Measurements from ENCODE around the gene PPFIBP2. TPM values are rescaled to one million over a fixed set of nuclear protein-coding genes. Genes with fewer than 3 reads are reported as not detected.

The PPFIBP2 gene
- total RNA-seq, 1 donor from 2014 or later: 74.1 TPM

GRCh38 chr11:7480113-7480512 is 33.7 kb upstream of the PPFIBP2 start:
- Mint-ChIP-seq H3K9me3 (ENCODE audit: unreplicated experiment) (no peaks in the 10 kb centered on the region), H3K4me3 (ENCODE audit: unreplicated experiment) (no peak overlapping the region), H3K36me3 (ENCODE audit: unreplicated experiment) (no peaks in the 10 kb centered on the region), H3K4me1 (ENCODE audit: unreplicated experiment) (peaks cover 11% of the 10 kb centered on the region), H3K27ac (ENCODE audit: unreplicated experiment) (no peak overlapping the region), H3K27me3 (ENCODE audit: unreplicated experiment) (peaks cover 18% of the 10 kb centered on the region)
- TF ChIP-seq CTCF (IDR thresholded peaks at IDR 0.05): no peak
- DNase-seq (ENCODE audit: extremely low spot score, unreplicated experiment): no peak

- Mint-ChIP-seq H3K36me3 (ENCODE audit: unreplicated experiment) (peaks cover 12% of the 10 kb centered on the region), H3K27ac (ENCODE audit: unreplicated experiment) (no peak overlapping the region), H3K4me1 (ENCODE audit: unreplicated experiment) (peaks cover 31% of the 10 kb centered on the region), H3K9me3 (ENCODE audit: unreplicated experiment) (no peaks in the 10 kb centered on the region), H3K27me3 (ENCODE audit: unreplicated experiment) (no peaks in the 10 kb centered on the region), H3K4me3 (ENCODE audit: unreplicated experiment) (peak overlapping the region; percentile 3)
- no peak for TF ChIP-seq CTCF (IDR thresholded peaks at IDR 0.05)
- DNase-seq (ENCODE audit: extremely low spot score, unreplicated experiment): no peak
Measured at GRCh38 chr11:7484131-7484530, 29.7 kb upstream of the PPFIBP2 start.

- no peaks in the 10 kb centered on the region for H3K27me3 Mint-ChIP-seq (ENCODE audit: unreplicated experiment)
- H3K36me3 Mint-ChIP-seq (ENCODE audit: unreplicated experiment): peaks cover 17% of the 10 kb centered on the region
- no peak for TF ChIP-seq CTCF (IDR thresholded peaks at IDR 0.05)
- H3K4me1 Mint-ChIP-seq (ENCODE audit: unreplicated experiment): peaks cover 35% of the 10 kb centered on the region
- no peak for DNase-seq (ENCODE audit: extremely low spot score, unreplicated experiment)
- H3K9me3 Mint-ChIP-seq (ENCODE audit: unreplicated experiment): no peaks in the 10 kb centered on the region
- peak overlapping the region; percentile 93 for H3K4me3 Mint-ChIP-seq (ENCODE audit: unreplicated experiment)
- peak overlapping the region; percentile 92 for H3K27ac Mint-ChIP-seq (ENCODE audit: unreplicated experiment)
Measured at GRCh38 chr11:7484645-7485044, 29.2 kb upstream of the PPFIBP2 start.

- Mint-ChIP-seq H3K27ac (ENCODE audit: unreplicated experiment) (peak within 1 kb of the TSS; percentile 92), H3K4me3 (ENCODE audit: unreplicated experiment) (peak within 1 kb of the TSS; percentile 93), H3K9me3 (ENCODE audit: unreplicated experiment) (no peaks in the 10 kb centered on the region), H3K27me3 (ENCODE audit: unreplicated experiment) (no peaks in the 10 kb centered on the region), H3K4me1 (ENCODE audit: unreplicated experiment) (peaks cover 39% of the 10 kb centered on the region), H3K36me3 (ENCODE audit: unreplicated experiment) (peaks cover 17% of the 10 kb centered on the region)
- no peak for TF ChIP-seq CTCF (IDR thresholded peaks at IDR 0.05)
- DNase-seq (ENCODE audit: extremely low spot score, unreplicated experiment): no peak
Measured at GRCh38 chr11:7485186-7486097, 28.4 kb upstream of the PPFIBP2 start, which contains the start of gene OLFML1. Gene OLFML1, plus strand, starts transcription at chr11:7485506. Its CDS starts 370 bp downstream, at chr11:7485876.

- DNase-seq (ENCODE audit: extremely low spot score, unreplicated experiment): no peak
- Mint-ChIP-seq H3K9me3 (ENCODE audit: unreplicated experiment) (no peaks in the 10 kb centered on the region), H3K27ac (ENCODE audit: unreplicated experiment) (peak overlapping the region; percentile 92), H3K27me3 (ENCODE audit: unreplicated experiment) (no peaks in the 10 kb centered on the region), H3K36me3 (ENCODE audit: unreplicated experiment) (peaks cover 19% of the 10 kb centered on the region), H3K4me1 (ENCODE audit: unreplicated experiment) (peaks cover 43% of the 10 kb centered on the region), H3K4me3 (ENCODE audit: unreplicated experiment) (peak overlapping the region; percentile 93)
- TF ChIP-seq CTCF (IDR thresholded peaks at IDR 0.05): no peak
Measured at GRCh38 chr11:7486098-7486780, 27.6 kb upstream of the PPFIBP2 start.

Measured in osteocyte (in vitro differentiated cells).